Activated naive CD4-positive, alpha-beta T cell (primary cell): ENCODE measurements around the gene SLC15A1.
A peak's percentile ranks its signal among the peaks of the same experiment; 100 is the strongest.

Source experiments
- DNase-seq, 4 experiments: peaks; one replicate each; lab custom pipeline; 2025; lab: John Stamatoyannopoulos, UW

Gene SLC15A1

DNA sequence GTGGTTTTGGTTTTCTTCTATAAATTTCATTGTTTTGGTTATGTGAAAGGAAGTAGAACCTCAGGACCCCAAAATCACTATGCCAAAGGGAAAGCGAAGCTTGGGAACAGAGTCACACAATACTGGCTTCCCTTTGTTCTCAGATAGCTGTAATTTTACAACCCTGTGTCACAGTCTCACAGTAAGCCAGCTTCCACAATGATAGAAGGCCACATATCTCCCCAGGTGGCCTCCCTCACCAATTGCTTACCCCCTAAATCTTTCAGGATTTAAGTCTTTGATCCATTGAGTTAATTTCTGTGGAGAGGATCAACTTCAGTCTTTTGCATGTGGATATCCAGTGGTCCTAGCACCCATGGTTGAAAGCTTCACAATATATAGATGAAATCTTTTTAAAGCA lies 58.7 kb downstream of the SLC15A1 start:
- DNase-seq = no peak

DNA sequence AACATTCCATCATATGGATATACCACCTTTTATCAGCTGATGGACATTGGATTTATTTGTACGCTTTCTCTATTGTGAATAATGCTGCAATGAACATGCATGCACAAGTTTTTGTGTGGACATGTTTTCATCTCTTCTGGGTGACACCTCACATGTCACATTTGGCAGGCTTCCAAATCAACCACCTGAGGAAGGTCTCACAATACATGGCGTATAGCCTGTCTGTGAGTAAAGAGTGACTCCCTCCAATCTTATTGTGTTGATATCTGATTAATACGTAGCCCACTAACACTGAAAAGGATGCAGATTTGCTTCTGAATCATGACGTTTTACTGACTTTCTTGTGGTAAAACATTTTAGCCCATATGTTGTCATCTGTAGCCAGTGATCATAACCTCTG lies 61.1 kb downstream of the SLC15A1 start:
- DNase-seq = no peak

DNA sequence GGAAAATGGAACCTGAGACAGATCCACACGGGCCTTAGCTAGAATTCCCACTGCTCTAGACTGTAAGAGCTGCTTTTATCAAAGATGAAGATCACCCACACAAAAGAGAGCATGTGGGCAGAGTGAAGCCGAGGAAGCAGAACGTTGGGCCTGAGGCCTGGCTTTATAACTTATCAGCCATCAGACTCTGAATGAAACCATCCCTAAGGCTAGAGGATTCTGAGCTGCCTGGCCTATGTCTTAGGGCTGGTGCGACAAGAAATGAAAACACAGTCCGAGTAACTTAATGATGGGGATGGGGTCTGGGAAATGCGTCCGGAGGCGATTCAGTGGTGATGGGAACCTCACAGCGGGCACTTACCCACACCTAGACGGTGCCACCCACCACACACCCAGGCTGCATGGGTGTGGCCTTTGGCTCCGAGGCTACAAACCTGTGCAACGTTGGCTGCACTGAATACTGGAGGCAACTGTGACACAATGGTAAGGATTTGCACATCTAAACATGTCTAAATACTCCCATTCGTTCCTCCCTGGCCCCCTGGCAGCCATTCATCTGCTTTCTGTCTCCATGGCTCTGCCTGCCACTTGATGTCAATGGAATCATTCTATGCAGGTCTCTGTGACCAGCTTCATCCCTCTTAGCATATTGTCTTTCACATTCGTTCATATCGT lies 62.0 kb downstream of the SLC15A1 start:
- DNase-seq = no peak

GRCh38 chr13:98689347-98689968 lies 63.0 kb downstream of the SLC15A1 start:
- no peak for DNase-seq

- DNase-seq = no peak
These were observed 64.1 kb downstream of the SLC15A1 start for GRCh38 chr13:98688373-98688772.

- no peak for DNase-seq
These were observed 65.2 kb downstream of the SLC15A1 start for GRCh38 chr13:98687319-98687718.

DNA sequence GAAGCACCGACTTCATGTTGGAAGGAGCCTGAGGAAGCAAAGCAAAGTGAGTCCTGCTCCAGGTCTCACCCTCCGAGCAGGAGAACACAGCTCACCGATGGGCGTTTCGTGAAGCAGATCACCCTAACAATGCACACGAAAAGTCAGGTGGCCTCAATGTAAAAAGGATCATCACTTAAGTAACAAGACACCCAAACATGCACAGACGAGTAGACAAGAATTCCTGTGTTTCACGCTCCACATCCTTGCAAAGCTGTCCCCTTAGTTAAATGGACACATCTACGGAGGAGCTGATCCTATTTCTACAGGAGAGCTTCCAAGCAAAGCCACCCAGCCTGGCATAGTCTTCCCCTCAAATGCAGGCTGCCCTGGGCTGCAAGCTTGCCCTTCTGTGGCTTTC lies 66.2 kb downstream of the SLC15A1 start:
- no peak for DNase-seq

DNA sequence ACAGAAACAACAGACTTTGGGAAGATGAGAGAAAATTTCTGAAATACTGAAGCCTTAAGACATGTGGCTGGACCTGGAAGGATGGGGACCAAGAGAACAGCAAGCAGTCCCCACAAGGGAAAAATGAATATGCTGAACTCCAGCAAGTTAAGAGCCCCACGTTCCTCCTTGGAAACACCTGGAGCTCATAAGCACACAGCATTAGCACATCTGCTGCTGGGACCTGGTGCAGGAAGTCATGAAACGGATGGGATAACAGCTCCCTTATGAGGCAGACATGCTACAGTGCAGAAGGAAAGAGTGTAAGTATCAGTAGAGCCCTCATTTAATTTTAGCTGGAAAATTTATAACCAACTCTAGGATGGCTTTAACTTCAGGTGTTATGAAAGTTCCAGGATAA lies 67.3 kb downstream of the SLC15A1 start:
- DNase-seq = no peak

DNA sequence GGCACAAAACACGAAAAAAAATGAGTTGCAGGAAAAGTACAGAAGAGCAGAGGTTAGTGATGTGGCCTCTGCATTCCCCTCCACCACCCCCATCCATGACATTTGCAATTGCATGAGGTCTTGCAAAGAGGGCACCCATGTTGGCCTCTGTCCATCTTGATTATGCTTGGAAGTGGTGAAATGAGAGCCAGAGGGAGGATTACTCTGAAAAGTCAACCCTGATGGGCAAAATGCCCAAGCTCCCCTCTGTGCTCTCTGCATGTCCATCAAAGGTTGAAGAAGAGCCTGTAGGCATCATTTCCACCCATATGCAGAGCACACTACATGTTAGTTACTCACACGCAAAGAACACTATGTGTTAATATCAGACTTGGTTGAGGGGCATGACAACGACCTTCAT lies 71.4 kb downstream of the SLC15A1 start:
- no peak for DNase-seq

DNA sequence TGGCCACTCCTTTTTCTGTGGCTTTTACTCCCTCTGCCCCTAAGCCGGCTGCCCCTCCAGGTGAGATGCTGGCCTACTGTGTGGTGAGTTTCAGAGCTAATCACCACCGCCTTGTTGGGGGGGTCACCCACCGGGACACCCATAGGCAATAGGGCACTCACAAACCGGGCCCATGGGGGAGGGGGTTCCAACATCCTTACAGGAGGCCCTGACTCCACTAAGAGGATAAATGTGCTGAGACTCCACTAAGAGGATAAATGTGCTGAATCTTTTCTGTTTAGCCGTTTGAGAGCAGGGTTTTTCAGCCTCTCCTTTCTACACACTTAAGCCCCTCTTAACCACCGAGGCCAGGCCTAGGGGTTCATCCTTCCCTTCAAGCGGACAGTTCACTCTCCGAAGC lies 73.7 kb downstream of the SLC15A1 start:
- no peak for DNase-seq

DNA sequence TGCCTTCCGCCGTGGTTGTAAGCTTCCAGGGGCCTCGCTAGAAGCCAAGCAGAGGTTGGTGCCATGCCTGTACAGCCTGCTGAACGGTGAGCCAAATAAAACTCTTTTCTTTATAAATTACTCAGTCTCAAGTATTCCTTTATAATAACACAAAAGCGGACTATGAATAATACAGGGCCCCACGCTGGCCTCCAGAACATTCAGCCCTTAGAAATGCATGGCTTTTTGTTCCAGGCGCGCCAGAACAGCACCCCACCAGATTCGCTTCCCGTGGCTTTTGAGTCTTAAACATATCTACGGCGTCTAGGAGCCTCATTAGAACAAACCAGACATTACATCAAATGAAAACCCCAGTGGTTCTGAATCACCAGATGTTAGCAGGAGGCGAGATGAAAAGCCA lies 75.1 kb downstream of the SLC15A1 start:
- DNase-seq = no peak

GRCh38 chr13:98676239-98676638 lies 76.2 kb downstream of the SLC15A1 start:
- DNase-seq = no peak

DNA sequence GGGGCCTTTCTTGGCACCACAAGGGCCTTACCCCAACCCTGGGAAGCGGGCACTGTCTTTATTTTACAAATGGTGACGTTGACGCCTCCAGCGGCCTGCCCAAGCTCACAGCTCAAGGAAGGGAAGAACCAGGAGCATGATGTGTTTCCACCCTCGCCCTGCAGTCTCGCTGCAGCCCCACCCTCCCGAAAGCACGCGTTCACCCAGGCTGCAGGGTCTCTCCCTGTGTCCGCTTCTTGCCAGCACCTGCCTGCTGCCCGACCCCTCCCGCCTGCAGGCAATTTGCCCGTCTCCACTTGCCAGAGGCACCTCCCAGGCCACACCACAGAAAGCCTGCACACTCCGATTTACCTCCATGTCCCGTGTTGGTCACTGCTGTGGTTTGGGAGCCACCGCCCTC lies 76.6 kb downstream of the SLC15A1 start:
- no peak for DNase-seq

- DNase-seq = no peak
These were observed 77.4 kb downstream of the SLC15A1 start for GRCh38 chr13:98675066-98675465.

GRCh38 chr13:98672947-98673613 lies 79.4 kb downstream of the SLC15A1 start:
- peak in 2 of 4 experiments; percentile 2 to 5 for DNase-seq

- no peak for DNase-seq
These were observed 84.3 kb downstream of the SLC15A1 start for GRCh38 chr13:98668155-98668554.

GRCh38 chr13:98665638-98665995 lies 86.9 kb downstream of the SLC15A1 start:
- no peak for DNase-seq

DNA sequence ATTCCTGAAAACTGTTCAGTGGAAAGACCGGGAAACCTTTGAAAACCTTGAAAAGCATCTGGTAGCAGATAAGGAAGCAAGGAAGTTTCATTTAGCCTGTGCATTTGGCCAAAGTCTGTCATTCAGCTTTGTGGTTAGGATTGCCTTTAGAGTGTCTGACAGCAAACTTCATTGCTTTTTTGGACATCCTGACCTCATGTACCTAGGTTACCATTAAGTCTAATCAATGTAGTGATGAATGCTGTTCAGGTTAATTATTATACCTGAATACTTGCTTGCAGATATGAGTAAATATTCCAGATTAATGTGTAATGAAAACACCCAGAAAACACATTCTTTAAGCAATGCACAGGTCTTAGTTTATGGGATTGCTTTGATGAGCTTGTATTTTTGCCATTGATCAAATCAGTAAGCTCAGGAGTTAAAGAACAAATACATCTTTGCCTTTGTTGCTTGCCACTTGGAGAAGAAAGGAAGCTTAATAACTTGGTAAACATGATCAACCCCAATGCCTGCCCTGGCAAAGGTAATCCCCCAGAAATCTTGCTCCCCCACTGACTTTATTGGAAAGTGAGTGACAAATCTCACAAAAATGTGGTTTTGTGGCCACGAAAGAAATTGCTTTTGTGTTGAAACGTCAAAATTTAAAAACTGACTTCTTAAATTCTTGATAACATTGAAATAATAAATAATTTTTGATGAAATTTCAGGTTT lies 87.4 kb downstream of the SLC15A1 start:
- DNase-seq = no peak

GRCh38 chr13:98664510-98664909 lies 88.0 kb downstream of the SLC15A1 start:
- no peak for DNase-seq

DNA sequence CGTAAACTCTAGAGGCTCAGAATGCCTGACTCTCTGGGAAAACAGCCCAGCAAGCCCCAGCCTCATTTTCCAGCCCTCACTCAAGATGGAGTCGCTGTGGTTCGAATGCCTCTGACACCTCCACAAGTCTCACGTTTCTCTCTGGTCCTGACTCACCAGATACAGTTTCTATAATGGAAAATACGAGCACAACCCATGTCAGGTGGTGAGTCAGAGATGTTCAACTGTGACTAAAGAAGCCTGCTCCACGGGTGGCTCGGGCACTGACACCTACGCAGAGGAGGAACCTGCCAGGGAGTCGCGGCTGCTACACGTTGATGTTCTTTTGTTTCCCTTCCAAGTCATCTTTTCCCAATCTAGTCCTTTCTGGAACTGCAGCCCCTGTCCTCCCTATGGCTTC lies 88.4 kb downstream of the SLC15A1 start:
- peak in 3 of 4 experiments; percentile 6 to 19 (median 17) for DNase-seq

DNA sequence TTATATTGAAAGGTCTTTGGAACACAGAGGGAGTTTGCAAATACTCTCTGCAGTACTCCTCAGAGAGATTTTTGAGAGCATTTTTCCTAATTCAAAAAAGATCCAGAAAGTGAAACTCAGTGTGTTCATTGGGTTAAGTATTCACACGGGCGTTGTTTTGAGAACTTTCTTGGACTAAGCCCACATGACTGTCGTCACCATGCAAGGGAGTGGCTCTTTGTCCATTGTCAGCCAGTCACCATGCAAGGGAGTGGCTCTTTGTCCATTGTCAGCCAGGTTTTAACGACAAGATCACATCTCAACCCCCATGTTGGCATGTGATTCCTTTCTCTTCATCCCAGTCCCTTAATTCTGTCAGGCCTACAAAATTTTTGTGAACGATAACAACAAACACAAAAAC lies 94.3 kb downstream of the SLC15A1 start:
- DNase-seq = no peak

DNA sequence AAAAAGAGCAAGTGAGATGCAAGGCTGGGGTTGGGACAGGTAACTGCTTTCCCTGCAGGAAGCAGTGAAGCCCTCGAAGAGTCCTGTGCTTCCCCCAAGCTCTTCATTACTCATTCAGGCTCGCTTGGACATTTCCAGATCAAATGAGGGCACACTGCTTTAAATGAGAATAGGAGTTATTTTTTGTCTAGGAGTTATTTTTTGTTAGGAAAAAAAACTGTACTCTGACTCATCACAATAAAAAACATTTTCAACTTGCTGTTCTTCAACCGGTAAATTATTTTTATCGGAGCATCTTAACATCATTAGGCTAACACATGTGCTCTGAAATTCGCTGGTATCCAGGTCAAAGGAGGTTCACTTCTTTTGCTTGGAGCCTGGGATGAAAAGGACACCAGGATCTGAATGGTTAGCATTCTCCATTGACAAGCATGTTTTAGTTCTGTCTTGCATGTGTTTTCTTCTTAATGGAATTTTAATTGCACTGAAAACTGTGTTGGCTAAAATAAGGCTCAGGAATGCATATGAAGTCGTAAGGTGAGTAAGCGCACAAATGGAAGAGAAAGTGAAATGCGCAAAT lies 94.9 kb downstream of the SLC15A1 start:
- DNase-seq = no peak

- no peak for DNase-seq
These were observed 96.2 kb downstream of the SLC15A1 start for GRCh38 chr13:98656223-98656622.
